Measurements from ENCODE around the gene FBXL17. TPM values are rescaled to one million over a fixed set of nuclear protein-coding genes. Genes with fewer than 3 reads are reported as not detected.

The FBXL17 gene
- total RNA-seq, 1 donor from 2014 or later, result 14.0 TPM

DNA sequence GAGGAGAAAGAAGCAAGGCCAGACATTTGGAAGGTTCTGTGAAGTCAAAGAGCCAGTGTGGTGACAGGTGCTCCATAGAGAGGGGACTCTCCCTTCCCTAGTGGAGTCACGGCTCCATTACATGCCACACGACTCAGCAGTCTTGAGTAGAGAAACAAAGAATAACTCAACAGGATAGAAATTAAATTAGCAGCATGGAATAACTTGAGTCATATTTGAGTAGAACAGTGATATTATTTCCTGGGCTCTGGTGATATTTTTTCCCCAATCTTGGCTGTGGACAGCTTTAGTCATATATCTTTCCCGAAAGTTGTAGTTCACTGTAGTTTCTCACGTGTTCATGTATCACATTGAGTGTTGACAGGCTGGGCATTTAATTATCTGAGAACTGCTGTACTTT lies 561.5 kb downstream of the FBXL17 start:
- intact Hi-C loops (cut with micrococcal nuclease), result no loop called here

DNA sequence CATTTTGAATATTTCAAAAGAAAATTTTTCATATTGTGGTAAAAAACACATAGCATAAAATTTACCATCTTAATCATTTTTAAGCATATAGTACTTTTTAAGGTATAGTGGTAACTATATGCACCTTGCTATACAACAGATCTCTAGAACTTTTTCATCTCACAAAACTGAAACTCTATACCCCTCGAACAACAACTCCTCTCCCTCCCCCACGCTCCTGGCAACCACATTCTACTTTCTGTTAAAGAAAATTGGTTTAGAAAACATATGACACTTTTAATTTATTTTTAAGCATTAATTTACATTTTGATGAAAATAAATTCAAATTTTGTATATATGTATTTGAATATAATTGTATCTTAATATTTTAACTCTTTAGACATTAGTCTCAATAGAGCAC lies 563.9 kb downstream of the FBXL17 start:
- intact Hi-C loops (cut with micrococcal nuclease), result no loop called here

GRCh38 chr5:107817436-107817835 lies 564.5 kb downstream of the FBXL17 start:
- intact Hi-C loops (cut with micrococcal nuclease), result no loop called here

- intact Hi-C loops (cut with micrococcal nuclease), result no loop called here
Measured at GRCh38 chr5:107815109-107815508, 566.8 kb downstream of the FBXL17 start.

DNA sequence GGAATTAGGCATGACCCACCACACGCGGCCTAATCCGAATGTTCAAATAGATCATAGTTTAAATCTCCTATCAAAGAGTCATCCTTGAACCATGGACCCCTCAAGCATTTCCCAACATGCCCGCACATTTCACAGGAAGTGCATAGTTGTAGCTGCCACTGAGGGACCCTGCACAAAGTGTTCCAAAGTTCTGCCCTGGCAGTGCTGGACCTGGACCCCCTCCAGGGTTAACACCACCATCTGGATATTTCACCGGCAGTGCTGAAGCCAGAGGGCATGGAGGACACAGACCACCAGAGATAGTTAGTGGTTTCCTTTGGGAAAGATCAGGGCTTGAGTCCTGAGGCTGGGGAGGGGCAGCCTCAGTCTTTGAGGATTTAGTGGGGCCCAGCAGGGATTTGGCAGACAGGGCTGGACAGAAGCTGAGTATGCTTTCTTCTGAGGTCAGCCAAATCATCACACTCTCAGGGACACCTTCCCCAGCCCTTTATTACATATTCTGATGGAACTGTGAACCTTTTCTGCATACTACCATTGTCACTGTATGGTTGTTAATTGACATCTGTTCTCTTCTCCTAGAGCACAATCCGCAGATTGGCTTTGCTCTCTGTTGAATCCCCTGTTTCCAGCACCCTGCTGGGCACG lies 567.6 kb downstream of the FBXL17 start:
- intact Hi-C loops (cut with micrococcal nuclease), result no loop called here

GRCh38 chr5:107813559-107813958 lies 568.3 kb downstream of the FBXL17 start:
- intact Hi-C loops (cut with micrococcal nuclease), result no loop called here

DNA sequence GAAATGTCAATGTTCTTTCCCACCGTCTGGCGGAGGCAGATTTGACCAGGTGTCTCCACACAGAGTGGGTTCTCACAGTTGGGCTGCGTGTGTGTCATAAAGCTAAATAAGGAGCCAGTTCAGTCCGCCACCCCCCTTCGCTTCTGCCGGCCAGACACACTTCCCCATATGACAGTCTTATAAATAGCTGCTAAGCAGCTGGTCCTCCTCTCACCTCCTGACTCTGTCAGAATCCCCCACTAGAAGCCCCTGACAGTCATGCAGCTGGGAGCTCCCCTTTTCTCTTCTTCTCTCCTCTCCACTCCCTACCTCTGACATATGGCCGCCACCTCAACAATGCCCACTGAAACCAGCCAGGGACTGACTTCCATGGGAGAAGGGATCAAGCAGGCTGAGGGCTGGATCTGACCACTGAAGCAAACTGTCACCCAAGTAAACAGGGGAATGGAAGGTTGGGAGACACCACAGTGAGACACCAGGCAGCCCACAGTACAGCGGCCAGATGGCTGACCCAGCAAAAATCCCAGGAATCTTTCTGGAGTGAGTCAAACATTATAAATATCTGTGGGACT lies 569.2 kb downstream of the FBXL17 start:
- intact Hi-C loops (cut with micrococcal nuclease), result no loop called here

DNA sequence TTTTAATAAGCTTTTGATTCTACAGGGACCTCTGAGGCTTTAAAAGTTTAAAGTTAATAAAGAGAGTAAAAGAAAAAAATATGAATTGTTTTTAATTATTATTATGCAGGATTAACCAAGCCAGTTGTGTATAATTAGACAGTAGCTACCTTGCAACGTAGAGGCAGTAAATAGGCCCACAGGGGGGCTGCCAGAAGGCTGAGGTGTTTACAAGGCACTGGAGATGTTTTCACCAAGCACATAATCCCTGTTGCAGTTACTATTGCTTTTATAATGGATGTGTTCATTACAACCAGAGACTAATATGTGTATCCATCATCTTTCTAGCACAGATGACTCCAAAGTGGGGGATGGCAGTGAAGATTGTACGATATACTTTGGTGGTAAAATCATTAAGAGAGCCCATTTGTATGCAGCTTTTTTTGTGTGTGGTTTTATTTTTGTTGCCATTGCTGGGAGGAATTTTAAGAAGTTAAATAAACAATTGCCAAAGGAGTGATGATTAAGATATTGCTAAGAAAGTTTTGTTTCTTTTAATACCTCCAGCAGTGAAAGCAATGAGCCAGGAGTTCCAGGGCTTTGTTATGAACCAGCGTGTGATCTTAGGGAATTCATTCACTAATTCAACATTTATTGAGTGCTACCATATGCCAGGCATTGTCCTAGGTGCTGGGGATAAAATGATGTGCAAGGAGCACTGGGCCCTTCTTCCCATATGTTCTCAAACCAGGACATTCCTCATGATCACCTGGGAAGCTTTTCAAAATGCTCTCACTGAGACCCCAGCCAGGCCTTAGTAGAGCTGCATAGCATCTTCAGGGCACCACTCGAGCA lies 572.5 kb downstream of the FBXL17 start:
- intact Hi-C loops (cut with micrococcal nuclease), result no loop called here
